KMS-11 (cell line): ENCODE results near the gene CNGA1.

ENCODE experiments used
- H2AFZ ChIP-seq: fragments of 200-600 bp; sonication (generic); 2 replicates; pipeline ENCODE4 v1.6.1; 2016; ENCODE audit warnings: antibody characterized with exemption, mixed run types, low read depth
- H3K27ac ChIP-seq: fragments of 200-600 bp; sonication (generic); 2 replicates; pipeline ENCODE4 v1.6.1; 2016; ENCODE audit warnings: mild to moderate bottlenecking, mixed run types
- H3K27me3 ChIP-seq: fragments of 200-600 bp; sonication (generic); 2 replicates; pipeline ENCODE4 v1.6.1; 2017; ENCODE audit warnings: mild to moderate bottlenecking, low read depth, mixed run types, moderate library complexity; ENCODE audit not compliant: insufficient read depth
- H3K36me3 ChIP-seq: fragments of 200-600 bp; sonication (generic); 2 replicates; pipeline ENCODE4 v1.6.1; 2017; ENCODE audit warnings: mild to moderate bottlenecking, mixed run types; ENCODE audit not compliant: insufficient read depth
- H3K4me1 ChIP-seq: fragments of 200-600 bp; sonication (generic); 2 replicates; pipeline ENCODE4 v1.6.1; 2016; ENCODE audit warnings: mild to moderate bottlenecking, low read depth, mixed run types; ENCODE audit not compliant: poor library complexity, severe bottlenecking
- H3K4me2 ChIP-seq: fragments of 200-600 bp; sonication (generic); 2 replicates; pipeline ENCODE4 v1.7.0; 2016; ENCODE audit warnings: mild to moderate bottlenecking, mixed run types
- H3K4me3 ChIP-seq: fragments of 200-600 bp; sonication (generic); IDR thresholded peaks from 2 replicates; pipeline ENCODE4 v1.6.1; 2017; ENCODE audit warnings: low read depth, low read length, mixed read lengths; ENCODE audit not compliant: insufficient read depth
- H3K79me2 ChIP-seq: fragments of 200-600 bp; sonication (generic); 2 replicates; pipeline ENCODE4 v1.6.1; 2016; ENCODE audit warnings: low read depth, mixed run types; ENCODE audit not compliant: insufficient read depth
- H3K9ac ChIP-seq: fragments of 200-600 bp; sonication (generic); 2 replicates; pipeline ENCODE4 v1.6.1; 2016; ENCODE audit warnings: mild to moderate bottlenecking, mixed run types
- H4K20me1 ChIP-seq: fragments of 200-600 bp; sonication (generic); 2 replicates; pipeline ENCODE4 v1.6.1; 2016; ENCODE audit warnings: mild to moderate bottlenecking, mixed run types; ENCODE audit not compliant: insufficient read depth
- CTCF ChIP-seq: fragments of 200-600 bp; sonication (generic); conservative IDR thresholded peaks from 2 replicates; pipeline ENCODE4 v1.6.1; 2017; ENCODE audit warnings: low read depth, mild to moderate bottlenecking, antibody characterized with exemption, low read length, moderate library complexity, mixed read lengths

Gene CNGA1

GRCh38 chr4:47954677-47955076 is 61.8 kb downstream of the CNGA1 start:
- H2AFZ ChIP-seq: no peak overlapping the region
- H3K27ac ChIP-seq: no peak overlapping the region
- no peak overlapping the region for H3K4me2 ChIP-seq
- no peak overlapping the region for H3K9ac ChIP-seq
- H3K4me3 ChIP-seq: no peak overlapping the region
- no peaks in the 10 kb centered on the region for H3K4me1 ChIP-seq
- no peaks in the 10 kb centered on the region for H4K20me1 ChIP-seq
- H3K79me2 ChIP-seq: no peaks in the 10 kb centered on the region
- TF ChIP-seq CTCF: no peak
- no peaks in the 10 kb centered on the region for H3K36me3 ChIP-seq
- H3K27me3 ChIP-seq: no peaks in the 10 kb centered on the region

GRCh38 chr4:47954245-47954644 is 62.2 kb downstream of the CNGA1 start:
- Histone ChIP-seq H3K27ac (no peak overlapping the region), H3K27me3 (no peaks in the 10 kb centered on the region), H2AFZ (no peak overlapping the region), H4K20me1 (no peaks in the 10 kb centered on the region), H3K4me1 (no peaks in the 10 kb centered on the region), H3K79me2 (no peaks in the 10 kb centered on the region), H3K9ac (no peak overlapping the region), H3K4me2 (no peak overlapping the region), H3K36me3 (no peaks in the 10 kb centered on the region), H3K4me3 (no peak overlapping the region)
- TF ChIP-seq CTCF: no peak

- no peaks in the 10 kb centered on the region for H3K4me1 ChIP-seq
- no peak overlapping the region for H3K9ac ChIP-seq
- TF ChIP-seq CTCF: no peak
- H4K20me1 ChIP-seq: no peaks in the 10 kb centered on the region
- H3K27ac ChIP-seq: no peak overlapping the region
- no peaks in the 10 kb centered on the region for H3K36me3 ChIP-seq
- no peak overlapping the region for H3K4me3 ChIP-seq
- no peak overlapping the region for H3K4me2 ChIP-seq
- no peak overlapping the region for H2AFZ ChIP-seq
- H3K27me3 ChIP-seq: no peaks in the 10 kb centered on the region
- no peaks in the 10 kb centered on the region for H3K79me2 ChIP-seq
Observed at GRCh38 chr4:47945930-47946726, 70.4 kb downstream of the CNGA1 start.

GRCh38 chr4:47942081-47942819 is 74.2 kb downstream of the CNGA1 start:
- no peak for TF ChIP-seq CTCF
- H3K4me1 ChIP-seq: no peaks in the 10 kb centered on the region
- no peaks in the 10 kb centered on the region for H3K79me2 ChIP-seq
- H3K4me2 ChIP-seq: no peak overlapping the region
- no peak overlapping the region for H3K27ac ChIP-seq
- no peaks in the 10 kb centered on the region for H3K36me3 ChIP-seq
- no peaks in the 10 kb centered on the region for H3K27me3 ChIP-seq
- H3K9ac ChIP-seq: no peak overlapping the region
- no peak overlapping the region for H3K4me3 ChIP-seq
- H2AFZ ChIP-seq: no peak overlapping the region
- H4K20me1 ChIP-seq: no peaks in the 10 kb centered on the region
